Loucy (cell line): Measurements from ENCODE around the gene GREB1L.

Experiments
- H2AFZ ChIP-seq: fragments of 200-600 bp; sonication (generic); 2 replicates; pipeline ENCODE4 v1.6.0; 2016; ENCODE audit warnings: antibody characterized with exemption, mild to moderate bottlenecking, low read length, moderate library complexity
- H3F3A ChIP-seq: fragments of 200-600 bp; 2 replicates; pipeline ENCODE4 v1.6.0; 2016; ENCODE audit warnings: antibody characterized with exemption, low read depth, mild to moderate bottlenecking
- H3K27me3 ChIP-seq: fragments of 200-600 bp; sonication (generic); 2 replicates; pipeline ENCODE4 v1.6.1; 2014; ENCODE audit warnings: low read length, mild to moderate bottlenecking; ENCODE audit not compliant: insufficient read depth, poor library complexity, severe bottlenecking
- H3K36me3 ChIP-seq: fragments of 200-600 bp; sonication (generic); 2 replicates; pipeline ENCODE4 v1.6.1; 2016; ENCODE audit warnings: low read length; ENCODE audit not compliant: insufficient read depth
- H3K4me1 ChIP-seq: fragments of 200-600 bp; sonication (generic); 2 replicates; pipeline ENCODE4 v1.5.1; 2014; ENCODE audit warnings: low read length, mild to moderate bottlenecking; ENCODE audit not compliant: insufficient read depth, poor library complexity, severe bottlenecking
- H3K4me2 ChIP-seq: fragments of 200-600 bp; sonication (generic); 2 replicates; pipeline ENCODE4 v1.6.0; 2014; ENCODE audit warnings: antibody characterized with exemption, low read length, low read depth, mild to moderate bottlenecking; ENCODE audit not compliant: poor library complexity, severe bottlenecking
- H3K4me3 ChIP-seq: fragments of 200-600 bp; sonication (generic); 2 replicates; pipeline ENCODE4 v1.5.1; 2014; ENCODE audit warnings: low read length, mild to moderate bottlenecking, mixed read lengths; ENCODE audit not compliant: poor library complexity, severe bottlenecking
- H3K79me2 ChIP-seq: fragments of 200-600 bp; sonication (generic); 2 replicates; pipeline ENCODE4 v1.6.1; 2014; ENCODE audit warnings: low read length; ENCODE audit not compliant: insufficient read depth
- H3K9ac ChIP-seq: fragments of 200-600 bp; sonication (generic); 2 replicates; pipeline ENCODE4 v1.6.0; 2014; ENCODE audit warnings: mild to moderate bottlenecking, low read depth, low read length, moderate library complexity; ENCODE audit not compliant: poor library complexity, severe bottlenecking
- H3K9me2 ChIP-seq: fragments of 200-600 bp; sonication (generic); replicated peaks from 2 replicates; pipeline ENCODE4 v1.6.1; 2016; ENCODE audit warnings: low read depth, low read length, mixed read lengths
- H3K9me3 ChIP-seq: fragments of 200-600 bp; sonication (generic); 2 replicates; pipeline ENCODE4 v1.6.1; 2014; ENCODE audit warnings: mild to moderate bottlenecking, antibody characterized with exemption, low read length, low read depth; ENCODE audit not compliant: insufficient read depth
- H4K20me1 ChIP-seq: fragments of 200-600 bp; sonication (generic); 2 replicates; pipeline ENCODE4 v1.6.0; 2014; ENCODE audit warnings: antibody characterized with exemption, low read length, mild to moderate bottlenecking; ENCODE audit not compliant: insufficient read depth, poor library complexity, severe bottlenecking
- CTCF ChIP-seq: fragments of 200-600 bp; sonication (generic); conservative IDR thresholded peaks from 2 replicates; pipeline ENCODE4 v1.5.1; 2014; ENCODE audit warnings: mild to moderate bottlenecking, antibody characterized with exemption, low read length
- EZH2phosphoT487 ChIP-seq: fragments of 200-600 bp; IDR thresholded peaks from 2 replicates; pipeline ENCODE4 v1.6.1; 2018; ENCODE audit warnings: antibody characterized with exemption, mild to moderate bottlenecking, moderate library complexity, borderline replicate concordance

GREB1L gene

GRCh38 chr18:21548647-21549046 lies 306.6 kb downstream of the GREB1L start:
- peaks cover 62% of the 10 kb centered on the region for H3K36me3 ChIP-seq
- no peak overlapping the region for H2AFZ ChIP-seq
- H3K4me2 ChIP-seq = no peak overlapping the region
- no peaks in the 10 kb centered on the region for H3K9me3 ChIP-seq
- H3K4me3 ChIP-seq = no peak overlapping the region
- no peak overlapping the region for H3K9ac ChIP-seq
- peaks cover 4% of the 10 kb centered on the region; the same call in 1 of the 2 replicates for H3K79me2 ChIP-seq
- peaks cover 3% of the 10 kb centered on the region for H4K20me1 ChIP-seq
- H3K27me3 ChIP-seq = no peaks in the 10 kb centered on the region
- TF ChIP-seq CTCF (no peak), EZH2phosphoT487 (no peak)
- no peaks in the 10 kb centered on the region for H3K9me2 ChIP-seq
- no peaks in the 10 kb centered on the region for H3F3A ChIP-seq
- no peaks in the 10 kb centered on the region for H3K4me1 ChIP-seq

GRCh38 chr18:21550510-21550970 lies 308.5 kb downstream of the GREB1L start:
- H3K27me3 ChIP-seq = no peaks in the 10 kb centered on the region
- no peaks in the 10 kb centered on the region for H3K9me3 ChIP-seq
- H2AFZ ChIP-seq = no peak overlapping the region
- H3F3A ChIP-seq = no peaks in the 10 kb centered on the region
- H3K36me3 ChIP-seq = peaks cover 63% of the 10 kb centered on the region
- H3K9me2 ChIP-seq = no peaks in the 10 kb centered on the region
- TF ChIP-seq EZH2phosphoT487 (no peak), CTCF (no peak)
- peaks cover 7% of the 10 kb centered on the region; the same call in 1 of the 2 replicates for H3K79me2 ChIP-seq
- H4K20me1 ChIP-seq = peaks cover 3% of the 10 kb centered on the region
- H3K4me2 ChIP-seq = no peak overlapping the region
- H3K4me1 ChIP-seq = no peaks in the 10 kb centered on the region
- no peak overlapping the region for H3K9ac ChIP-seq
- no peak overlapping the region for H3K4me3 ChIP-seq

GRCh38 chr18:21557607-21558253 lies 315.7 kb downstream of the GREB1L start:
- H3K79me2 ChIP-seq = peaks cover 2% of the 10 kb centered on the region; the same call in 1 of the 2 replicates
- H3K4me1 ChIP-seq = no peaks in the 10 kb centered on the region
- no peak overlapping the region for H3K4me2 ChIP-seq
- no peak overlapping the region for H3K4me3 ChIP-seq
- TF ChIP-seq EZH2phosphoT487 = no peak
- no peak overlapping the region for H2AFZ ChIP-seq
- no peaks in the 10 kb centered on the region for H3K27me3 ChIP-seq
- H3K9me2 ChIP-seq = no peaks in the 10 kb centered on the region
- no peaks in the 10 kb centered on the region for H4K20me1 ChIP-seq
- no peaks in the 10 kb centered on the region; the same call in 1 of the 2 replicates for H3F3A ChIP-seq
- H3K9me3 ChIP-seq = no peaks in the 10 kb centered on the region
- no peak overlapping the region for H3K9ac ChIP-seq
- peaks cover 68% of the 10 kb centered on the region; the same call in 1 of the 2 replicates for H3K36me3 ChIP-seq
